ENCODE results near the gene PLB1.

PLB1 gene

DNA sequence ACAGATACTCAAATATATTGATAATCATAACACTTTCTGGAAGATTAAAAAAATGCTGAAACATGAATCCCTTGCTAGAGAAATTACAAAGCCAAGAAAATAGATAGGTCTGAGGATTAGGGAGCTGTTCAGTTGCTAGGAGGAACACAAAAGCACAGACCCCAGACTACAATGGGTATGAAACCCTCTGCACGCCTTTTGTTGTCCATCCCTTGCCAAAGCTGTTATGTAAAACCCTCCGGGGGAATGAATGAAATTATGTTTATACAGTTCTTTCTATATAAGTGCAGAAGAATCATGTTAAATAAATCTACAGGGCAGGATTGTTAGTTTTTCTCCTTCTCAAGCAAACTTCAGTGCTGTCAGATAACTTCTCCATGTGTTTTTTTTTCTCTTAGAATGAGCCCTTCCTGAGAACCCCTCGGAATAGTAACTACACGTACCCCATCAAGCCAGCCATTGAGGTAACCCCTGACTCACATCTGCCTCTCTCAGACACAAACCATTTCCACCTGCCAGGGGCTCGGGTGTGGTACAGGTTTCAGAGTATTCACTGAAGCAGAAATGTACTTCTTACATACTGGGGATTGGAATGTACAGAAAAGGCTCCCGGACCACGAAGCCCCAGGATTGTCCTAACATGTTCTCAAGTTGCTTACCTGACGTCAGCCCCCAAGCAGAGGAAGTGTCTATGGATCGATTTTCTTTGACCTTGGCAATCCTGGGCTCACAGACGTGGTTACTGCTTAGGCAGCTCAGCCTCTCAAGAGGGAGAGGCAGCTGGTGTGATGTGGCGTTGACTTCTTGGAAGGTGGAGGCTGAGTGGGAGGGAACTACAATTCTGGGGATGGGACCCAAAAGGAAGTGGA lies 118.0 kb downstream of the PLB1 start:
- no peak for DNase-seq

DNA sequence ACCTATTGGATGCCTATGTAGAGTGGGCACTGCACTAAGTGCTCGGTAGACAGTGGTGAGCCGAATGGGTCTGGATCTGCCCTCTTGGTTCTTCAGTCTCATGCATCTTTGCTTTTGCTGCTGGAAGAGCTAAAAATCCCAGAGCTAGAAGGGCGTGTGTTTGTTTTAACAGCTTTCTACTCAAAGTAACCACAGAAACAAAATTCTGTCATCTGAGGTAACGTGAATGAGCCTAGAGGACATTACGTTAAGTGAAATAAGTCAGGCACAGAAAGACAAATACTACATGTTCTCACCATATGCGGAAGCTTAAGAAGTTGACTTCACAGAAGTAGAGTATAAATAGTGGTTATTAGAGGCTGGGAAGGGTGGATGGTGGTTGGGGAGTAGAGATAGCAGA lies 119.8 kb downstream of the PLB1 start:
- DNase-seq: no peak

DNA sequence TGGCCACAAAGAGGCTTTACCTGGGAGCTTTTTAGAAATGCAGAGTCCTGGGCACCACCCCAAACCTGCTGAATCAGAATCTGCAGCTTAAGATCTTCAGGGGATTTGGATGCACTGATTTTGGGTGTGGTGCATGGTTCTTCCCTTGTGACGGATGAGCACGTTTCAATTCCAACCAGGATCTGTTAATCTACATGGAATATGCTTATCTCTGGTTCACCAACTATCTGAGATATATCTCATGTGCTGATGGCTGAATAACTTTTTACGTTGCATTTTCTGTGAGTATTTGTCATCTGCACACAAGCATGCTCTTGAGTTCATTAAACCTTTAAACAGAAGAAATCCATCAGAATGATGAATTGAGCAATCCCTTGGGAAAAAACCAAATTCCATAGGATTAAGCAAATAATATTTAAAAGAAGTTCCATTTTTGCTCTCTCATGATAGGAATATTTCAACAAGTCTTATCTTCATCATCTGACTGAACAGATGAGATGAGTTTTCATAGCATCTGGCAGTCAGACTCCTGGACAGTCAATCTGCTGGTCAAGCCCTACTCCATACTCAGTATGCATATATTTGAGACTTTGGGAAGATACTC lies 120.6 kb downstream of the PLB1 start:
- no peak for DNase-seq

DNA sequence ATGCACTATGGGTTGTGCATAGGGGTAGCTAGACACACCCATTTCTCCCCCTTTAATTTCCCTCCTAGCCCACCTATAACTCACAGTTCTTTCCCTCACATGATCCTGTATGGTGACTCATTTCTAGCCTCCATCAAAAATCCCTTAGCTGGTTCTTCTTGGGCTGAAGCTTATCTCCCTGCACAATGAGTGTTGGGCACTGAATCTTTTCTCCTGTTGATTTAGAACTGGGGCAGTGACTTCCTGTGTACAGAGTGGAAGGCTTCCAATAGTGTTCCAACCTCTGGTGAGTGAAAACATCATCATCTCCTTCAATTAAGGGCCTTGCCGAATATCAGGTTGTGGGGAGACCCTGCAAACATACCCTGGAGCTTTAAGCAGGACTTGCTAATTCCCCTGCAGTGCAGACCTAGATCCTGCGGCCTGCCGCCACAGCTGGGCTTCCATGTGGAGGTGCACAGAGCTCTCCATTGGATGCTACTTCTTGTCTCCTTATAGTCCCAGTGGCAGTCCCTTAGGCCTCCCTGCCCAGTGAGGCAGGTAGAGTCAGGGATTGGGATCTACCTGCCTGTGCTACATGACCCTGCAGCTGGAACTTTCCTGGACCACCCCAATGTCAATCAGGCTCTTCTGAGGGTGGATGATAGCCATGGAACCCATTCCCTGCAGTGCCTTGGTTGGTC lies 121.8 kb downstream of the PLB1 start:
- no peak for DNase-seq

DNA sequence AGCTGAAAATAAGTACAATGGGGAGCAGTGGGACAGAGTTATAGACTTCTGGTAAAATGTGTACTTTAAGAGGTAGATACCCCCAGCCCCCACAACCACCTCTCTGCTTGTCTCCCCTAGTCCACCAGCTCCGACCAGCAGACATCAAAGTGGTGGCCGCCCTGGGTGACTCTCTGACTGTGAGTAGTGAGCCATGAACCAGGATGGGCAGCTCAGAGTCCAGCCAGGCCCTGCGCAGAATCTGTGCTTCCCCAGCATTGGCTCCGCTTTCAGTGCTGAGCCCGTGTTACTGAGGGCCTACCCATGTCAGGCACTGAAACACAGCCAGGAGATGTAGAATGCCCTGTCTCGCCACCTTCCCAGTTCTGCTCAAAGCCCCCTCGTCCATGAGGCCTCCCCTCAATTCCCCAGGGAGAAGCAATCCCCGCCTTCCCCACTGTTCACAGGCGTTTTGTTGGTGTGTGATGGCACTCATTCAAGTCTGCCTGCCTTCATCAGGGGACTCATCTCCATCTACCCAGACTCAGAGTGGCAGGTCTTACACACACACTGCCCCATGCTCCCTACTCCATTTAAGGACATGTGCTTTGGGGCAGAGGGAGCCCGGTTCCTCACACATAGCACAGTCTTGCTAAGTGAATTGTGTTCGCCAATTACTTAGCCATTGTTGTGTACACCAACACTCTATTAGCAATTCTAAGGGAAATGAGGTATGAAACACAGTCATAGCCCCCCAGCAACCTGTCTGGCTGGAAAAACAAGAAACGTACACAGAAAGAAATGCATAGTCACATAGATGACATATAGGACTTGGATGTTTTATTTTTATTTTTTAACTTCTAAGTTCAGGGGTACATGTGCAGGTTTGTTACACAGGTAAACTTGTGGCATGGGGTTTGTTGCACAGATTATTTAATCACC lies 122.6 kb downstream of the PLB1 start:
- DNase-seq: no peak

DNA sequence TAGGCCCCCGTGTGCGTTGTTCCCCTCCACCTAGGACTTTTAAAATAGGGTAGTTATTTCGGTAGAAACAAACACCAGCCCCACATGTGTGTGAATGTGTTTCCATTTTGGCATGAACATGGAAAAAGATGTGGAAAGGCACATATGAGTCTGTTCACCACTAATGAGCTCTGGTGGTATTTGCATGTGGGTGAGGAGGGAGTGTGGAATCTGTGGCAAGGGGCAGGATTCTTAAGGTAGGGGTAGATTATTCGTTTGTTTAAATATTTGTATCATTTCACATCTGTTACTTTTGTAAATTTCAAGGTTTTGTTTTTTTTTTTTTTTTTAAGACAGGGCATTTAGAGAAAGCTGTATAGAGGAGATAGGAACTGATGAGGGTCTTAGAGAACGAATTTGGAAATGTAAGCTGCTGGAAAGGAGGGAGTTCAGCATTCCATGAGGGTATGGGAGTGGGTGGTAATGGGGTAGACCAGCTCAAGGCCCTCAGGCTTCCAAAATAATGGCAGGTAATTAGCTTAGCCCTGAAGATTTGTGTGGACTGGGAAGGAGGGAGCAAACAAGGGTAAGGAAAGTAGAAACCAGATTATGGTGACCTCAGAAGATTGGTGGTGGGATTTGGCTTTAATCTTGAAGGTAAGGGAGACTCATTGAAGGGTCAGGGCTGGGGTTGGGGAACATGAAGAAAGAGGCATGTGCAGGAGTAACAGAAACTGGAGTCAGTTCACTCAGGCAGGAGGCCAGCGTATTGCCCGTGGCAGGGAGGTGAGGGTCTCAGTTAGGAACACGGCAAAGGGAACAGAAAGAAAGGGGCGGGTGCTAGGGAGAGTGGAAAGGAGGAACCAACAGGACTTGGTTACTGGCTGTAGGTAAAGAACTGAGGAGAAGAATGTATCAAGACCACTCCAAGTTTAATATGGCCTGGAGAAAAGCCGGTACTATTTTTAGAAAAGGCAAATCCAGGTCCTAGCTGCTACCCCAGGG lies 123.6 kb downstream of the PLB1 start:
- DNase-seq: no peak

DNA sequence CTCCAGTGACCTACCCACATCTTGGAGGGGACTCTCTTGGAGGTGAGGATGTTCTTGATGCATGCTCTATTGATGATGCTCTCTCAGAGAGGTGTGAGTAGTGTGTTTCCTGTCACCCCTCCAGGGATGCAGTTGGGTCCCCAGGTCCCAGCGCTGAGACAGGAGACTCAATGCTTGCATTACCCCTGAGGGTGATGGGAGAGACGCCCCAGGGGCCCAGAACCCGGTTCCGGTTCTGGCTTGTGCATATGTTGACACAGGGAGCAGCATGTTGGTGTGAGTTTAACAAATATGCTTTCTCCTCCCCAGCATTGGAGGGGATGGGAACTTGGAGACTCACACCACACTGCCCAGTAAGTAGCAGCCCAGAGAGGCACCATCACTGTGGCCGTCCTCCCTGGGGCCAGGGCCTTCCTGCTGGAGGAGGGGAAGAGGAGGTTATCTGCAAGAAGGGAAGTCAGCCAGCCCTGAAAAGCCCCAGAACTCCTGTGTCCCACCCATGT lies 124.5 kb downstream of the PLB1 start:
- no peak for DNase-seq

DNA sequence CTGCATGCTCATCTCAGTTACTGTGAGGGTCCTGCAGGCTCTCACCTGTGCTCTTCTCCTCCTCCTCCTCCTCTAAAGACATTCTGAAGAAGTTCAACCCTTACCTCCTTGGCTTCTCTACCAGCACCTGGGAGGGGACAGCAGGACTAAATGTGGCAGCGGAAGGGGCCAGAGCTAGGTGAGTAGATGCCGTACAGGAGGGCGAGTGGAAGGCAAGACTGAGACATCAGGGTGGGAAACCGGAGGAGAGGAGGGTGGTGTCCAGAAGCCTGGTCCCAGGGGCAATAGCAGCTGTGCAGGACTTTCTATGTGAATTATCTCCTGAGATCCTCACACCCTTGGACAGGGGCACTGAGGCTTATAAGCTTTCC lies 124.9 kb downstream of the PLB1 start:
- no peak for DNase-seq

DNA sequence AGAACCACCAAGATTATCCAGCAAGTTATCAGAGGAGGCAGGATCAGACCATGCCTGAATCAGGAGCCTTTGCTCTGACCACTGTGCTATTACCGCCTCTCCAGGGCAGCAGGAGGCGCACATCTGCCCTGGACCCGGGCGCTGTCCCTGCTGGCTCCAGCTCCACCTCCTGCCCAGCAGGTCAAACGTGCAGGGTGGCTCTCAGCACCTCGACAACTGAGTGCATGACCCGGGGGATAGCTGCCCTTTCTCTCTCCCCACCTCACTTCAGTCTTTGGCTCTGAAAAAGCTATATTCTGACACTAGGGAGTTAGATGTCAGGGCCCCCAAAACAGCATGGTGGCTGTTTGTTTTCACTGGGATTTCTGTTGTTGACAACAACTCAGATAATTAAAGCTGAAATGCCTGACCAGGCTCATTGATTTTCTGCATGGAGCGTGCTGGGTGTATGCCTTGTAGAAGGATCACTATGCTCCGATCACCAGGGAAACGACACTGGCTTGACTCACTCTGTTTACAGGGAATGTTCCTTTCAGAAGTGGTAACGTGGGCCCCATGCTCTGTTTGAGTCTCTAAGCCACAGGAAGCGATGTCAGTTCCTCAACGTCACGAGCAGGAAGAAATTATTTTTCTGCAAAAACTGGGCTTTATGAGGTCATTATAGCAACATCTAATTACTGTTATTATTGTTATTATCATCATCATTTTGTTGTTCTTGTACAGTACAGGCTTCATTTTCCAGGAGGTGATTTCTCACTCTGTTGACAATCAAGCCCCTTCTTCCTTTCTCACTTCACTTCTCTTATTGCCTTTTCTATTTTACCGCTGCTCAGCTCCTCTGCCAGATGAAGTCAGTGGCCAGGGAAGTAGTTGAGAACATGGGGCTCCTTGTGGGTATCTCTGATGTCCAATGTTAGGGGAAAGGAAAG lies 125.6 kb downstream of the PLB1 start:
- DNase-seq: peak; percentile 88 to 93 (median 90)

DNA sequence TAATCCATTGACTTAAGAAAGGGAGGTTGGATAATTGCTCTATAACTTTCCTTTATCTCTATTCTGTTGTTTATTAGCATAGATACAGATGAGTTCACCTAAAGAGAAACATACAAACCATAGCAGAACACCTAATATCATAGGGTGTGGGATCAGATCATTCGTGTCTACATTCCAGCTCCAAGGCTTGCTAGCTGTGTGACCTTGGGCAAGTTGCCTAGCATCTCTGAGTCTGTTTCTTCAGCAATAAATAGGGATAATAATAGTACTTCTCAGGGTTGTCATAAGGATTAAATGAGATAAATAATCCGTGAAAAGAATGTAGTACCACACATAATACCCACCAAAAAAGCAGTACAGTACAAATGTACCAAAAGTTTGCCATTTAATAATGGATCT lies 126.2 kb downstream of the PLB1 start:
- DNase-seq: no peak

DNA sequence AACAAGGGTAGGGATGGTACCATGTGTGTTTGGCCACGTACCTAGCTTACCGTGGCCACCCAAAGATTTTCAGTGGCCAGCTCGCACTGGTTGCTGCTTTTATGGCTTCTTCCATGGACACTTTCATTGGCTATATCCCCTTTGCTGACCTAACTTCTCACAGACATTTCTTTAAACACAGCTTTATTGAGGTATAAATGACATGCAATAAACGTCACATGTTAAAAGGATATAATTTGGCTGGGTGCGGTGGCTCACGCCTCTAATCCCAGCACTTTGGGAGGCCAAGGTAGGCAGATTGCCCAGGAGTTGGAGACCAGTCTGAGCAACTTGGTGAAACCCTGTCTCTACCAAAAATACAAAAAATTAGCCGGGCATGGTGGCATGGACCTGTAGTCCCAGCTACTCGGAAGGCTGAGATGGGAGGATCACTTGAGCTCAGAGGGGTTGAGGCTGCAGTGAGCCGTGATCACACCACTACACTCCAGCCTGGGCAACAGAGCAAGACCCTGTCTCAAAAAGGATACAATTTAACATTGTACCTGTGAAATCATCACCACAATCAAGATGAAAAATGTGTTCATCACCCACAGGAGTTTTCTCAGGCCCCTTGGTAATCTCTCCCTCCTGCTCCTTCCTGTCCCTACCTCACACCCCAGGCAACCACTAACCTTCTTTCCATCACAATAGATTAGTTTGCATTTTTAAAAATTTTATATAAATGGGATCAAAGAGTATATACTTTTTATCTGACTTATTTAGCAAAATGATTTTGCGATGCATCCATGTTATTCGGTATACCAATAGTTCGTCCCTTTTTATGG lies 127.9 kb downstream of the PLB1 start:
- no peak for DNase-seq

DNA sequence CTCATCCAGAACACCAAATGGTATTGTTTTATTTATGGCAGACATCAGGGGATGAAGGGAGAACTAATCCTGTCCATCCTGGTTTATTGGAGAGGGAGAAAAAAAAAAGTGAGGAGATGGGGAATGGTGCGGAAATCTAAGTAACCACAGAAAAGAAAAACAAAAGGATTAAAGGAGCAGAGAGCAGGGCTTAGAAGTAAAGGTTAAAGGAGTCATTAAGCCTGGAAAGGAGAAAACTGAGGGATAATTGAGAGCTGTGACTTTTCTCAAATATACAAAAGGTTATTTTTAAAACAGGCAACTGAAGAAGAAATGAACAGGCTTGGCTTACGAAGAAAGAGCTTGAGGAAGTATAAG lies 128.6 kb downstream of the PLB1 start:
- peak in 1 of 4 experiments; percentile 45 for DNase-seq

DNA sequence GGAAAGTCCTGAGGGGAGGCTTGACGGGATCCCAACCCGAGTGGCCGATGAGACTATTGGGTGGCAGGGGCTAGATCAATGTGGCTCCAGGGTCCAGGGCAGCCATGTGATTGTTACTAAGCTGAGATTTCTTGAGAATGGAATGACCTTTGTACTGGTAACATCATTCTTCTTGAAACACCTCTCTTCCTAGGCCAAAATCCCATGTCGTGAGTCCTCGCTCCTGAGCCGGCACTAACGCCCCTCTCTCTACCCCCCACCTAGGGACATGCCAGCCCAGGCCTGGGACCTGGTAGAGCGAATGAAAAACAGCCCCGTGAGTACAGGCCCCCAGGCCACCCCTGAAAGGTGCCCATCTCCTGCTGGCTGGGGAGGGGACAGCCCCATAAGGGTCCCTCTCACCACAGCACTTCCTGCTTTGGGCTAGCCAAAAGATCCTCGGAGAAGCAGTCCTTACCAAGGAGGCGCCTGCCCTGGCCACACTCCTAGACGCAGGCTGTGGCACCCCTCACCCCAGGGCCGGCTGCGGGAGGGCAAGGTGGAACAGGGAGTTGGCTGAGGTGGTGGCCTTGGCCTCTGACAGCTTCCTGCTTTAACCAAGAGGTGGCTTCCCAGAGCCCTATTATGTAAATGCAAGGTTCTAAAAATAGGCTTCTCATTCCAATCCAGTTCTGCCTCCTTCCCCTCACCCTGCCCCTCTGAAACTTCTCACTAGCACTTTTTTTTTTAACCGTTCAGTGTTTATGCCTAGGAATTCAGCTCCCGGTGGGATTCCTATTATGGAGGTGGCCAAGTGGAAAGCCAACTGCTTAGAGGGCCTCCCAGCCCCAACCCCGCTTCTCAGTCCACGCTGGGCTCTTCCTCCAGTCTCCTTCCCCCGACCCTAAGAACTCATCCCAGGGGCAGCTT lies 129.2 kb downstream of the PLB1 start:
- peak in 3 of 4 experiments; percentile 54 to 60 (median 60) for DNase-seq

DNA sequence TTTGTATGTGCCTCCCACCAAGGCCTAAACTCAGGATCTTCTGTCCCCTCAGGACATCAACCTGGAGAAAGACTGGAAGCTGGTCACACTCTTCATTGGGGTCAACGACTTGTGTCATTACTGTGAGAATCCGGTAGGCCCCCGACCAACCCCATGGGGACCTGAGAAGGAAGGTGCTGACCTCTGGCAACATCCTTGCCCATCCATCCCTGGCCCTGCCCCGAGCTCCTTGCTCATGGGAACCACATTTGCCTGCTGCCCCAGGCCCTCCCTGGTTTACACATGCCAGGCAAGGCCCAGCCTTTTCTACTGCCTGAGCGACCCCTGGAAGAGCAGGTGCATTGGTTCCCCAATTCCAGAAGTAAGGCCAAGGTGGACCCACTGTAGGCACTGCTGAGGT lies 130.5 kb downstream of the PLB1 start:
- DNase-seq: no peak

DNA sequence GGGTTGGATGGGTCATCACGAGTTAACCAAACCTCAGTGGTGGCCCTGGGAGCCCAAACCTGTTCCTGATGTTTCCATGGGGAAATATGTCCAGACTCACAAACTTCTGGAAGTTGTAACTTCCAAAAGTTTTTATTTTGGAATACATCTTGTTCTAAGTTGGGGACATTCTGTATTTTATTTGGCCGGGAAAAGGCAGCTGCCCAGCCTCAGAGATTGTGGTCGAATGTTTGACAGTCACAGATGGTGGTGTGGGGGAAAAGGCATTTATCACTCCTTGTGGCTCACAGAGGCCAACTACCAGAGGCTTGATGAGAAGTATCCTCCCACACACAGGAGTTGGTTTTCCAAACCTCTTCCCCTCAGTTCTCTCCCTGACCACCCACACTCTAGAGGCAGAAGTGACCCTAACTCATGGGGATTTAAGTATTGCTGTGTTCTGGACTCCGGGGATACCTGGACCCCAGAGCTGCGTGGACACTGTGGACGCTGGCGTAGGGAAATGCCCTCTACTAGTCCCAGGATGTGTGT lies 131.1 kb downstream of the PLB1 start:
- peak in 3 of 4 experiments; percentile 46 to 61 (median 53) for DNase-seq

DNA sequence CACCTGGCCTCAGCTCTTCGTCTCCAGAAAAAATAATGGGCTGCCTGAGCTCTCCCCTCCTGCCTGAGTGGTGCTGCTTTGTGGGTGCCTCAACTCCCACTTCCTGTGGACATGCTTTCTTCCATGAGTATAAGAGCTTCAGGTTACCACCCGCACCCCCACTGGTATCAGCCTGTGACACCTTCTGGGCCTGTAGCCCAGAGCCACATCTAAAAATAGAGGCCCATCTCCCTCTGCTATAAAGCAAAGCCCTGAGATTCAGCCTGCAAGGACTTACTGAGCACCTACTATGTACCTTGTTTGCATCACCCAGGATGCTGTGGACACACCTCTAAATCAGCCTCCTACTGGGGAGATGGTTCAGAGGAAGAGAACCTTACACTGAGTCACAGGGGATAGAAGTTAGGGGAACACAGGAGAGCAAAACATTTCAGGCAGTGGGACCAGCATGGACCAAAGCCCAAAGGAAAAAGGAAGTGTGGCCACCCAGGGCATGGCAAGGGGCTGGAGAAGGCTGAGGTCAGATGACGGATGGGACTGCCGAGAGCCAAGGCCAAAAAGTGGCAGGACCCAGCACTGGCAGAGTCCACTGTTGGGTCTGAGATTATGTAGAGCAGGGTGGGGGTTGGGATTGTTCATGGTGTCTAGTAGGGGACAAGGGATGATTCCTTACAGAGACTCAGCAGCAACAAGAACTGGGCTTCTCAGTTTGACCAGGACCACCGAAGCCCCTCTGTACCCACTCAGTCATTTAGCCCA lies 132.0 kb downstream of the PLB1 start:
- no peak for DNase-seq

DNA sequence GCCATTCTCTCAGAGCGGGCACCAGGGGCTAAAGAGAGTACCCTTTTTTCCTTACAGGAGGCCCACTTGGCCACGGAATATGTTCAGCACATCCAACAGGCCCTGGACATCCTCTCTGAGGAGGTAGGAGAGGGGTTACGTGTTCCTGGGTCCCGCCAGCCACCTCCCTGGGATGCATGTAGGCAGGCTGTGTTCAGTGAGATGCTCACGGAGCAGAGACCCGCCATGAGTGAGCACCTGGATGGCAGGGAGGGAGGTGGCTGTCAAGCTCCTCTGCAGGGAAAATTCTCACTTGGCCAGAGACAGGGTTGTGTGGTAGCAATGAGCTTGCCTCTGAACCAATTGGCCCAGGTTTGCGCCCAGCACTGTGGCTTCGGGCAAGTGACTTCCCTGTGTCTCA lies 132.6 kb downstream of the PLB1 start:
- DNase-seq: no peak
